Activated CD8-positive, alpha-beta memory T cell treated with anti-CD3 and anti-CD28 coated beads, Interleukin-2, amount 50 U/mL, for 1 hour (primary cell): ENCODE measurements around the gene RAMP1.
"Not testable (repeated sequence)": the region's sequence is repeated elsewhere in the genome, so short reads cannot be mapped to it uniquely, and the experiment has no call there.

Source experiments
- DNase-seq: peaks from one replicate; pipeline ENCODE4 v3.0.0-alpha.2; 2020; ENCODE audit errors: extremely low read depth

RAMP1 gene

GRCh38 chr2:237863689-237864443 is 4.4 kb downstream of the RAMP1 start:
- no peak for DNase-seq

- no peak for DNase-seq
Observed at GRCh38 chr2:237864444-237864931, 5.1 kb downstream of the RAMP1 start.

- no peak for DNase-seq
Observed at GRCh38 chr2:237864940-237865622, 5.7 kb downstream of the RAMP1 start.

- DNase-seq = no peak
Observed at GRCh38 chr2:237865623-237866041, 6.2 kb downstream of the RAMP1 start.

GRCh38 chr2:237866101-237866621 is 6.7 kb downstream of the RAMP1 start:
- DNase-seq = no peak

GRCh38 chr2:237867465-237867864 is 8.0 kb downstream of the RAMP1 start:
- DNase-seq = no peak

- not testable (repeated sequence) for DNase-seq
Observed at GRCh38 chr2:237868074-237868473, 8.7 kb downstream of the RAMP1 start.

- no peak for DNase-seq
Observed at GRCh38 chr2:237868631-237869342, 9.4 kb downstream of the RAMP1 start.

GRCh38 chr2:237869343-237870102 is 10.1 kb downstream of the RAMP1 start:
- DNase-seq = no peak

- DNase-seq = no peak
Observed at GRCh38 chr2:237870126-237870525, 10.7 kb downstream of the RAMP1 start.

- no peak for DNase-seq
Observed at GRCh38 chr2:237870754-237871651, 11.6 kb downstream of the RAMP1 start.

- no peak for DNase-seq
Observed at GRCh38 chr2:237872178-237872887, 12.9 kb downstream of the RAMP1 start.

GRCh38 chr2:237873421-237873831 is 14.0 kb downstream of the RAMP1 start:
- DNase-seq = no peak

- DNase-seq = no peak
Observed at GRCh38 chr2:237873897-237874551, 14.6 kb downstream of the RAMP1 start.

- DNase-seq = no peak
Observed at GRCh38 chr2:237874585-237875161, 15.2 kb downstream of the RAMP1 start.

- no peak for DNase-seq
Observed at GRCh38 chr2:237875256-237876060, 16.0 kb downstream of the RAMP1 start.

- no peak for DNase-seq
Observed at GRCh38 chr2:237876061-237876526, 16.7 kb downstream of the RAMP1 start.

- DNase-seq = no peak
Observed at GRCh38 chr2:237876532-237876931, 17.1 kb downstream of the RAMP1 start.
